HUES48 (cell line): Measurements from ENCODE around the gene TNNI2.

ENCODE experiments used
- H3K27ac ChIP-seq: one replicate; pipeline ENCODE4 v1.7.0; 2013; ENCODE audit warnings: low read depth, low read length, inconsistent platforms
- H3K27me3 ChIP-seq: 2 replicates; pipeline ENCODE4 v1.6.1; 2013; ENCODE audit warnings: mild to moderate bottlenecking, low read length; ENCODE audit not compliant: control insufficient read depth, insufficient read depth
- H3K36me3 ChIP-seq: 2 replicates; pipeline ENCODE4 v1.6.1; 2013; ENCODE audit warnings: low read length; ENCODE audit not compliant: control insufficient read depth, insufficient read depth
- H3K4me1 ChIP-seq: 2 replicates; pipeline ENCODE4 v1.6.1; 2013; ENCODE audit warnings: mild to moderate bottlenecking, low read length; ENCODE audit not compliant: control insufficient read depth, insufficient read depth
- H3K4me3 ChIP-seq: 2 replicates; pipeline ENCODE4 v1.5.1; 2013; ENCODE audit warnings: mild to moderate bottlenecking, low read depth, low read length
- H3K9ac ChIP-seq: 2 replicates; pipeline ENCODE4 v1.6.1; 2013; ENCODE audit warnings: mild to moderate bottlenecking, low read depth, low read length, moderate library complexity
- H3K9me3 ChIP-seq: 2 replicates; pipeline ENCODE4 v1.6.1; 2013; ENCODE audit warnings: low read length; ENCODE audit not compliant: control insufficient read depth, insufficient read depth

The TNNI2 gene

DNA sequence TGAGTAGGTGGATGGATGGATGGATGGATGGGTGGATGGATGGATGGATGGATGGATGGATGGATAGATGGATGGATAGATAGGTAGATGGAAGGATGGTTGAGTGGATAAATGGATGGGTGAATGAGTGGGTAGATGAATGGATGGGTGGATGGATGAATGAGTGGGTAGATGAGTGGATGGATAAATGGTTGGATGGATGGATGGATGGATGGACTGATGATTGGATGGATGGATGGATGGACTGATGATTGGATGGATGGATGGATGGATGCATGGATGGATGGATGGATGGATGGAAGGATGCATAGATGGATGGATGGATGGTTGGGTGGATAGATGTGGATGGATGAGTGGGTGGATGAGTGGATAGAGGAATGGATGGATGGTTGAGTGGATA, 17.2 kb upstream of the TNNI2 start:
- Histone ChIP-seq H3K4me1 (no peaks in the 10 kb centered on the region), H3K27me3 (0 out of 2 replicates have a peak, but pooled peaks cover 3% of the 10 kb centered on the region), H3K36me3 (no peaks in the 10 kb centered on the region), H3K27ac (no peak overlapping the region), H3K4me3 (no peak overlapping the region), H3K9me3 (no peaks in the 10 kb centered on the region), H3K9ac (no peak overlapping the region)

DNA sequence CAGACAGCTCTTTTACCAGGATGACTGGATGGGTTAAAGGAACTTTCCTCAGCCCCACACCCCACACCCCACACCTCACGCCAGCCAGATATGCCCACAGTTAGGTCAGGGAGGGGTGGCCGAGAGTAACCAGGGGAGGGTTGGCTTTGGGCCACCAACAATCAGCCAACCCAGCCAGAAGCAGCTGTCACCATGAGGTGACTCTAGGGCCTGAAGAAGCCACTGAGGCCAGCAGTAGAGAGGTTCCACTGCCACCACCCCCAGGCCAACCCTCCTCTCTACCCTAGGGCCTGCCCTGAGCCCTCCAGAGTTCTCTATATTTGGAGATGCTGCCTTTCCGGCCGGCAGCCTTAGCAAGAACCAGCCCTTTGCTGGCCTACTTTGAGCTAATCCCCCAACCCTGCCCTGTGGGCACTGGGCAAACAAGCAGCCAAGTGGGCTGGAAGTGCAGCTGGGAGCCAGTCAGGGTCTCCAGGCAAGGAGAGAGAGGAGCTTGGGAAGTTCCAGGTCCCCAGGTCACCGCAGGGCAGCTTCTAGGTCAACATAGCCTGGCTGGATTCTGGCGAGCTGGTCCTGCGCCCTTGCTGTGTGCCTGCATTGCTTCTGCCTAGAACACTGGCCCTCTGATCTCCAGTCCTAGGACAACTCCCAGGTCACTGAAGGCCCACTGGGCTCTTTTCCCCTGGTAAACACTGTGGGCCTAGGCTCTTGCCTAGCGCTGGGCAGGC, 16.0 kb upstream of the TNNI2 start:
- Histone ChIP-seq H3K36me3 (no peaks in the 10 kb centered on the region), H3K9me3 (no peaks in the 10 kb centered on the region), H3K4me1 (no peaks in the 10 kb centered on the region), H3K27me3 (no peaks in the 10 kb centered on the region), H3K4me3 (no peak overlapping the region), H3K9ac (no peak overlapping the region), H3K27ac (no peak overlapping the region)

DNA sequence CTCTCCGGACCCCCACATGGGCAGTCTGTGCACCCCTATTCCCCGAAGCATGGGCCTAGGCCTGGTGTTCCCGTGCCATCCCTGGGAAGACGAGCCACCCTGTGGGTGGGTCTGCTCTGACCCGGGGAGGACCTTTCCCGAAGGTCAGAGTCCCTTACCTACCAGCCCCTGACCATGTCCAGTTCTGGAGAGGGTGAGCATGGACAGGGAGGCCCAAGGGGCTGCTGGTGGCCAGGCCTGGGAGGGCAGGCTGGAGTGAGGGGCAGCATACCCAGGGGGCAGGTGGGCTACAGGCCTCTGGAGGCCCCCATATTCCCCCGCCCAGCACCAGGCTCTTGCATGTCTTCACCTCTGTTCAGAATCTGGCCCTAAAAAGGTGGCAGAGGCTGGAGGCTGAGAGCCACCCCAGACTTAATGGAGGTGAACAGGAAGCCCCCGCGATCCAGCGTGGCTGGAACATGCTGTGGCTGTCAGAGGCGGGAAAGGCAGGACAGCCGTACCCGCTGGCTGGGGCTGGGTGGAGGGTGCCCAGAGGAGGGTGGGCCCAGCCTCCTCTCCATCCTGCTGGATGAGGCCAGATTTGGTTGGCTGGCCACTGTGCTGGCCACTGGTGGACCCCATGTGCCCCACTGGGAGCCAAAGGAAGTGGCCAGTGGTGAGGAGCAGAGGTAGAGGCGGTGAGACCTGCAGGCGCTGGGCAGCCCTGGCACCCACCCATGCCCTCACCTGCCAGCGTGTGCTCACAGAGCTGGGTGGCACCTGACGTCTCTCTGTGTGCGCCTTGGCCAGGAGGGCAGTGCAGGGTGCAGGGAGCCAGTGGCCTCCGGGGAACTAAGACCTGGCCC, 15.2 kb upstream of the TNNI2 start:
- no peaks in the 10 kb centered on the region for H3K27me3 ChIP-seq
- H3K9ac ChIP-seq: no peak overlapping the region
- no peaks in the 10 kb centered on the region for H3K4me1 ChIP-seq
- H3K4me3 ChIP-seq: no peak overlapping the region
- H3K36me3 ChIP-seq: no peaks in the 10 kb centered on the region
- H3K27ac ChIP-seq: no peak overlapping the region
- H3K9me3 ChIP-seq: no peaks in the 10 kb centered on the region

GRCh38 chr11:1824221-1825038, 14.4 kb upstream of the TNNI2 start:
- Histone ChIP-seq H3K27ac (no peak overlapping the region), H3K4me1 (no peaks in the 10 kb centered on the region), H3K9ac (no peak overlapping the region)

GRCh38 chr11:1825039-1825740, 13.6 kb upstream of the TNNI2 start:
- no peak overlapping the region for H3K9ac ChIP-seq
- H3K4me3 ChIP-seq: no peak overlapping the region
- no peaks in the 10 kb centered on the region for H3K9me3 ChIP-seq
- H3K4me1 ChIP-seq: no peaks in the 10 kb centered on the region
- H3K36me3 ChIP-seq: no peaks in the 10 kb centered on the region
- H3K27ac ChIP-seq: no peak overlapping the region
- H3K27me3 ChIP-seq: no peaks in the 10 kb centered on the region

More at GRCh38 chr11:1824221-1825038, 14.4 kb upstream of the TNNI2 start:
- Histone ChIP-seq H3K9me3 (no peaks in the 10 kb centered on the region), H3K36me3 (no peaks in the 10 kb centered on the region), H3K27me3 (no peaks in the 10 kb centered on the region), H3K4me3 (no peak overlapping the region)

DNA sequence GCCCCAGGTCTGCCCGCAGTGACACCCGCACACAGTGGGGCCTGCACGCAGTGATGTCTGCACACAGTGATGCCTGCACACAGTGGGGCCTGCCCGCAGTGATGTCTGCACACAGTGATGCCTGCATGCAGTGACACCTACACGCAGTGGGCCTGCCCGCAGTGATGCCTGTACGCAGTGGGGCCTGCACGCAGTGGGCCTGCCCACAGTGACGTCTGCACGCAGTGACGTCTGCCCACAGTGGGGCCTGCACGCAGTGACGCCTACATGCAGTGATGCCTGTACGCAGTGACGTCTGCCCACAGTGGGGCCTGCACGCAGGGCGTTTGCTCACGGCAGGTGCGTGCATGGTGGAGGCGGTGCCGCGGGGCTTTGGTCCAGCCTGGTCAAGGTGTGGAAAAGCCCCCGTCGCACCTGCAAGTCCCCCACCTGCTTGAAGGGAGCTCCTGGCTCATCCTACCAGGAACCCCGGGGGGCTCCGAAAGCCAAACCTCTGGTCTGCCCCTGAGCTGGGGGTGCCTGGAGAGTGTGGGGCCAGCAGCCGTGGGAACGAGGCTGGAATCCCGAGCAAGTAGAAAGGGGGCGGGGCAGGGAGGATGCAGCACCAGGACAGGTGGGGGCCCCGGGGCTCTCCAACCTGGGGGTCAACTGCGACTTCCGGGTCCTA, 12.9 kb upstream of the TNNI2 start:
- Histone ChIP-seq H3K27me3 (no peaks in the 10 kb centered on the region), H3K36me3 (no peaks in the 10 kb centered on the region), H3K4me1 (no peaks in the 10 kb centered on the region), H3K9ac (no peak overlapping the region), H3K4me3 (no peak overlapping the region), H3K9me3 (no peaks in the 10 kb centered on the region), H3K27ac (no peak overlapping the region)

DNA sequence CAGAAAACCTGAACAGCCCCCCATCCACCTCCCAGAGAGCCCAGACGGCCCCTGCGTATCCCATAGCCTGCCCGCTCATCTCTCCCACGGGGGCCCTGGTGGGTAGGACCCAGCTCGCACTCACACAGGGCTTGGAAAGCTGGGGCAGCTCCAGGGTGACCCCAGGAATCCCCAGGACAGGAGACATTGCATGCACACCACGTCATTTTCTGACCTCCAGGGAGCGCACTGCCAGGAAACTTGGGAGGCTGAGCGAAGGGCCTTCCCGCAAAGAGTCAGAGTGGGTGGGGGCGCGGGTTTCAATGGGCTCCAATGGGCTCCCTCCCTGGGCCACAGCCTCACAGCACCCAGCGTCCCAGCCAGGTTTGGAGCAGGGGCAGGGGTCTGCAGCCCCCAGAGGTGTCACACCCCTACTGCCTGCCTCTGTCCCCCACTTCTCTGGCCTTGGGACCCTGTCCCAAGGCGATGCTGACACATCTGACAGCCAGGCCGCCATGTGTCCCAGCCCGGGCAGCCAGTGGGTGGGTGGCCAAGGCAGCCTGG, 12.2 kb upstream of the TNNI2 start:
- Histone ChIP-seq H3K36me3 (no peaks in the 10 kb centered on the region), H3K4me1 (no peaks in the 10 kb centered on the region), H3K9me3 (no peaks in the 10 kb centered on the region), H3K4me3 (no peak overlapping the region), H3K27ac (no peak overlapping the region), H3K9ac (no peak overlapping the region), H3K27me3 (no peaks in the 10 kb centered on the region)

DNA sequence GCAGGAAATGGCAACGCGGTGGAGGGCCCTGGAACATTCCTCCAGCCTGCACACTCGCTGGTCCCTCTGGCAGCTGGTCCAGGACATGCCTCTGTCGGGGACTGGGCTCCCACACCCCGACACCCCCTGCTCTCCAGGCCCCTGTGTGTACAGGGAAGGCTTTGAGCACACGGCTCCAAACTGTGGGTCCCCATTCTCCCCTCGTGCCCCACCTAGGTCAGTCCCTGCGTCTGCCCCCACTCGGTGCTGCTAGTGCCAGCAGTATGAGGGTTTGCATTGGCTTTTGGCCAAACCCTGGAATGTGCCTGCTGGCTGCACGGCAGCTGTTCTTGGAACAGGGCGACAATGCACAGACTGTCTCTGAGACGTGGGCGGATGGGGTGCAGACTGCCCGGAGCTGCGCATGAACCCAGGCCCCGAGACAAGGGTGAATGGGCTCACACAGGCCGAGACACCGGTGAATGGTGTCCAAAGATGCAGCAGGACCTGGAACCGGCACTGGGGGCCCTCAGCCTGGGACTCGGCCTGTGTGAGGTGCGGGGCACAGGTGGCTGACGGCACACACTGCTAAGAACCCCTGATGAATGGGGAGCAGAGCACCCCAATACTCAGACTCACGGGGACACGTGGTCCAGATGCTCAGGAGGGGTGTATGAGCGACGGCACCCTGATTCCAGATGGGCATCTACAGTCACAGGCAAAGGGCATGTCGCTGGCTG, 11.5 kb upstream of the TNNI2 start:
- no peaks in the 10 kb centered on the region for H3K4me1 ChIP-seq
- no peak overlapping the region for H3K27ac ChIP-seq
- no peak overlapping the region for H3K4me3 ChIP-seq
- no peaks in the 10 kb centered on the region for H3K27me3 ChIP-seq
- H3K9me3 ChIP-seq: no peaks in the 10 kb centered on the region
- H3K9ac ChIP-seq: no peak overlapping the region
- H3K36me3 ChIP-seq: no peaks in the 10 kb centered on the region

DNA sequence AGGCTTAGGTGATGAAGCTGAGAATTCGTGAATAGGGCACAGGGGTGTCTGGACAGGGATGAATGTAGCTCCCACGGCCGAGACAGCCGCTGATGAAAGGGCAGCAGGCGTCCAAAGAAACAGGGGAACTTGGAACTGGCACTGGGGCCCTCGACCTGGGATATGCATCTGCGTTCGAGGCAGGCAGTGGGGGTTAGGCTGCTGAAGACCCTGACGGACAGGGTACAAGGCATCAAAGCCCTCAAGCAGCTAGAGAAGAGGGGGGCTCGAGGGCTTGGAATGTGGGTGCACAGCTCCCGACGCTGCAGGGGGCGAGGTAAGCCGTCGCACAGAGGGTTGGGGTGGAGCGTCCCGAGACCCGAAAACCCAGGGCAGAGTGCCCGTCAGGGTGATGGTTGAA, 10.8 kb upstream of the TNNI2 start:
- Histone ChIP-seq H3K27ac (no peak overlapping the region), H3K9me3 (no peaks in the 10 kb centered on the region), H3K9ac (no peak overlapping the region), H3K4me1 (no peaks in the 10 kb centered on the region), H3K36me3 (no peaks in the 10 kb centered on the region), H3K27me3 (peaks cover 1% of the 10 kb centered on the region; the same call in 1 of the 2 replicates), H3K4me3 (no peak overlapping the region)
